Measurements from ENCODE around the gene TOR4A.

Gene TOR4A

GRCh38 chr9:137277329-137278041, at the start of gene TOR4A:
Gene TOR4A, plus strand, starts transcription at chr9:137277726. Its CDS starts 964 bp downstream, at chr9:137278690.
- DNase-seq (ENCODE audit: low spot score): peak; percentile 31

GRCh38 chr9:137227853-137228505, 49.5 kb upstream of the TOR4A start:
- no peak for DNase-seq (ENCODE audit: low spot score)

- no peak for DNase-seq (ENCODE audit: low spot score)
Observed at GRCh38 chr9:137228506-137228967, 49.0 kb upstream of the TOR4A start.

- DNase-seq (ENCODE audit: low spot score): no peak
Observed at GRCh38 chr9:137228968-137229896, 48.3 kb upstream of the TOR4A start.

GRCh38 chr9:137229903-137230704, 47.4 kb upstream of the TOR4A start:
- no peak for DNase-seq (ENCODE audit: low spot score)

GRCh38 chr9:137230705-137231371, 46.7 kb upstream of the TOR4A start, which contains the start of gene SLC34A3:
Gene SLC34A3, plus strand, starts transcription at chr9:137230901. Its CDS starts 802 bp downstream, at chr9:137231703.
- DNase-seq (ENCODE audit: low spot score): no peak

- no peak for DNase-seq (ENCODE audit: low spot score)
Observed at GRCh38 chr9:137231372-137232039, 46.0 kb upstream of the TOR4A start.

GRCh38 chr9:137232101-137232500, 45.4 kb upstream of the TOR4A start:
- DNase-seq (ENCODE audit: low spot score): no peak

- no peak for DNase-seq (ENCODE audit: low spot score)
Observed at GRCh38 chr9:137232510-137232909, 45.0 kb upstream of the TOR4A start.

- no peak for DNase-seq (ENCODE audit: low spot score)
Observed at GRCh38 chr9:137233143-137233980, 44.2 kb upstream of the TOR4A start.

GRCh38 chr9:137234055-137234697, 43.4 kb upstream of the TOR4A start:
- no peak for DNase-seq (ENCODE audit: low spot score)

GRCh38 chr9:137234758-137235423, 42.6 kb upstream of the TOR4A start:
- DNase-seq (ENCODE audit: low spot score): no peak

GRCh38 chr9:137235424-137236237, 41.9 kb upstream of the TOR4A start:
- no peak for DNase-seq (ENCODE audit: low spot score)

- peak; percentile 89 for DNase-seq (ENCODE audit: low spot score)
Observed at GRCh38 chr9:137236238-137236935, 41.1 kb upstream of the TOR4A start.

GRCh38 chr9:137236936-137237421, 40.5 kb upstream of the TOR4A start:
- DNase-seq (ENCODE audit: low spot score): no peak

Measured in CD4-positive, alpha-beta T cell treated with Interleukin-2 at 100 ng/mL for 4 hours (primary cell).